Femur (tissue), 1 donor: ENCODE measurements around the gene LGALS12.
"Not testable (repeated sequence)": the region's sequence is repeated elsewhere in the genome, so short reads cannot be mapped to it uniquely, and the experiment has no call there.

Experiments used
- DNase-seq: peaks from one replicate; pipeline ENCODE4 v3.0.0-alpha.2; 2017

Gene LGALS12

DNA sequence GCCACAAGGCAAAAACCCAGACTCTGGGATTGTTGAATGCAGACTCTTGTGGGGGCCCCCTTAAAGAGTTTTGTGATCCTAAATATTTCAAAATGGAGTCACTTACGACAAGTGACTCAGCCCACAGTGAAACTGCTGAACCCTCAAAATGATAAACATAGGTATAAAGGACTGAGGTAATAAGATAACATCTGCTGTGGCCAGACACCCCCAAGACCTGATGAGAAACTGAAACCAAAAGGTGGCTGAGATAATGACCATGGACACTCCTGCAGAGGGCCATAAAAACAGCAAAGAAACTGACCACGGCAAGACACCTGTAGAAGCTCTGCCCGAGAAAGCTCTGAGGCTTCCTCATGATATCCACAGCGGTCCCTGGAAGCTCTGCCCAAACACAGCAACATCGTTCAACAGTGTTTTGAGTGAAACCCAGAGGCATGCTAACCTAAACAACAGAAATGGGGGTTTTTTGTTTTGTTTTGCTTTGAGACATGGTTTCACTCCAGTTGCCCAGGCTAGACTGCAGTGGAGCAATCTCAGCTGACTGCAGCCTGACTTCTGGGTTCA lies 29.1 kb downstream of the LGALS12 start:
- no peak for DNase-seq

GRCh38 chr11:63535734-63536133 lies 29.9 kb downstream of the LGALS12 start:
- no peak for DNase-seq

DNA sequence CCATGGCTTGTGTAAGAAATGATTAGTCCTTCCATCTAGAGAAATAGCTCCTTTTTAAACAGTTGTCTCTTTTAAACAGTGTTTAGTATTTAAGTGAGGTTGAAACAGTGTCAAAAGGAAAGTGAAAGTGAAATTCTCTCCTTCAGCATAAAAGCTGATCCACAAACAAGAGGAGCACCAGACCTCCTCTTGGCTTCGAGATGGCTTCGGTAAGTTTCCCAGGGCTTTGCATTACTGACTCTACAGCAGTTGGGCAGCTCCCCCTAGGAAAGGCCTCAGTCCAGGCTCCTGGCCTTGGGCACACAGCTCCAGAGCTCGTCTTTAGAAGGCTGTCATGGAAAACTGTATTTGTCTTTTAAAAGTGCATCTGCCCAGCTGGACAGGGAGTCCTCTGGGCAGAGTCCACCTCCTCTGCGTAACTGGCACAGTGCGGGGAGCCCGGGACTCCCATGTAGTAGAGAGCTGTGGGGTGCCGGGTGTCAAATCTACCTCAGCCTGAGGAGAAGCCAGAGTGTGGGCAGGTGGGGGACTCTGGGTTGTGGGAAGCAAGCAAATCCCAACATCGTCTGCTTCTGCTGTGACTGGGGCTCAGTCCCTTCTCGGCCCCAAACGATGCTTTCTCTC lies 30.9 kb downstream of the LGALS12 start, which contains the start of gene PLAAT4:
Gene PLAAT4, plus strand, starts transcription at position 140 of the 624 bp plus-strand sequence. Its CDS starts 61 bp downstream, at position 201.
- peak; percentile 75 for DNase-seq

DNA sequence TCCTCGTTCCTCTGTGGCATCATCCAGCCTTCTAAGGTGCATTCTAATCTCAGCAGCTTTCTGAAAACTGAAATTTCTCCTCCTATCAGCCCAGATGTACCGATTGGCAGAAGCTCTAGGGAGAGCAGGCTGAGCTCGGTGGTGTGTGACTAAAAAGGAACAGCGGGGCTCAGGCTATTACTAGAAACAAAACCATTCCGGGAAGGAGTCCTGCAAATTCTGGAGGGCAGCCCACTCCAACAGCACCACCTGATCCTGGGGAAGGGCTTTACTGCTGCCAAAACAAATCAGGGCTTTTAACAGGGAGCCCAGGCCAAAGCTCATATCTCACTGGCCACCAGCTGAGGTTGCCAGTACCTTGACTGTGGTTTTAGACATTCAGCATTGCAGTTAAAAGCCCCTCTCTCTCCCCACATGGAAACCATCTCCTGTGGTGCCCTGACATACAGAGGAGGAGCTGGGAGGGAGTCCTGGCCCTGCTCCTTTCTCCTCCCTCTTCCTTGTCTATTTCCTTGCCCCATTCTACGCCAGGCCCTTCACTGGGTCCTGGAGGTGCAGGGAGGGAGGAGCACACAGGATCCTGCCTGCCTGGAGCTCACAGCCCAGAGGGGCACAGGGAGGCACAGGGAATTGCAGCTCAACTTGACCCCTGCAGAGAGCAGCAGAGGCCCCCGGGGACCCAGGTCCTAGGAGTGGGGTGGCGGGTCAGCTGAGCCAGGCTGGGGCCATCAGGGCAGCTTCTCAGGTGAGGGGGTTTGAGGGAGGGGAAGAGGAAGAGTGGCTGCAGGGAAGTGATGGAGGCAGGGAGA lies 31.6 kb downstream of the LGALS12 start:
- DNase-seq = peak; percentile 72

GRCh38 chr11:63542506-63542905 lies 36.6 kb downstream of the LGALS12 start:
- not testable (repeated sequence) for DNase-seq

- DNase-seq = no peak
These were observed 37.8 kb downstream of the LGALS12 start for GRCh38 chr11:63543711-63544110.

GRCh38 chr11:63547061-63547460 lies 41.2 kb downstream of the LGALS12 start:
- DNase-seq = no peak

GRCh38 chr11:63548178-63548577 lies 42.3 kb downstream of the LGALS12 start:
- no peak for DNase-seq

- no peak for DNase-seq
These were observed 43.5 kb downstream of the LGALS12 start for GRCh38 chr11:63549411-63549810.

- DNase-seq = not testable (repeated sequence)
These were observed 44.3 kb downstream of the LGALS12 start for GRCh38 chr11:63550156-63550700.

- peak; percentile 47 for DNase-seq
These were observed 45.4 kb downstream of the LGALS12 start for GRCh38 chr11:63551091-63551888.

- no peak for DNase-seq
These were observed 46.0 kb downstream of the LGALS12 start for GRCh38 chr11:63551889-63552266.

DNA sequence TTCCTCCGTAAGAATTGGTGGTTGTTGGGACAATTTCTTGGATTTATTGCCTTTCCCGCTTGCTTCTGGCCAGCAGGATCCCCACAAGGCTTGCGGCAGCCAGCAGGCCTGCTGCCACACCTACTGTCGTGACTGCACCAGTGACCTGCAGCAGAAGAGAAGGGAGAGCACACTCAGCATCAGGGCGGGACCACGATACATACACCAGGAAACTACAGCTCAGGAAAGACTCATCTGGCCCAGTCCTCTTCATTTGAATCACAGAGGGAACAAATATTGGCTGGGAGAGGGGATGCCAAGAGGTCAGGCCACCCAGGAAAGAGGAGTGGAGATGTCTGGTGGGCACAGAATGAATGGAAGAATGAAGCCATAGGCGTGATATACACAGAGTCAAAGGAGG lies 47.0 kb downstream of the LGALS12 start:
- DNase-seq = no peak

DNA sequence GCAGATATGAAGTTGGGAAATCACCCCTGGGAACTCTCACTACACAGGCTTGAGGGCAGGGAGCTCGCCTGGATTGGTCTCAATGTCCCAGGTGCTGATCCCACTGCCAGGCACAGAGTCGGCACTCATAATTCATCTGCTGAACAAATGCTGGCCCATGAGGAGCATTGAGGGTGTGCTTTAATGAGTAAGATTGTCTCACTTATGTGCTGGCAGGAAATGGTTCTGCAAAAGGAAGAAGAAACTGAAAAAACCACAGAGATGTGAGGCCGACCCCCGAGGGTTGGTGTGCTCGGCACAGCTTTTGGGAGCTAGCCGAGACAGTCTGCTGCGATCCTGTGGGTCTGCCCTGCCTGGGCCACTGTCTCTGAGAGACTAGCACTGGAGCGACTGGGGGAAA lies 47.9 kb downstream of the LGALS12 start:
- no peak for DNase-seq

DNA sequence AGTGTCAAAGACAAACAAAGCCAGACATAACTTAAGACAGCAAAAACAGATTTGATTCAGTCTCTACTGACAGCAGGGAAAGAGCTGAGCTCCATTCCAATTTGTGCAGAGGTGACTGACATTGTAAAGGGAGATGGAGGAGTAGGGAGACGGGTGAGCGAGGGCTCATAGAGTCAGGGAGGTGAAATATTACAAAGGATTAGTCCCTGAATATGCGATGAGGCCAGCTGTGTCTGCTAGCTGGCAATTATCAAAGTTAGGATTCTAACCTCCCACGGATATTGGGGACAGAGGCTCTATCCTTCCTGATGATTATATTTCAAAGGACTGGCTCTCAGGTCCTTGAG lies 49.0 kb downstream of the LGALS12 start:
- DNase-seq = no peak

DNA sequence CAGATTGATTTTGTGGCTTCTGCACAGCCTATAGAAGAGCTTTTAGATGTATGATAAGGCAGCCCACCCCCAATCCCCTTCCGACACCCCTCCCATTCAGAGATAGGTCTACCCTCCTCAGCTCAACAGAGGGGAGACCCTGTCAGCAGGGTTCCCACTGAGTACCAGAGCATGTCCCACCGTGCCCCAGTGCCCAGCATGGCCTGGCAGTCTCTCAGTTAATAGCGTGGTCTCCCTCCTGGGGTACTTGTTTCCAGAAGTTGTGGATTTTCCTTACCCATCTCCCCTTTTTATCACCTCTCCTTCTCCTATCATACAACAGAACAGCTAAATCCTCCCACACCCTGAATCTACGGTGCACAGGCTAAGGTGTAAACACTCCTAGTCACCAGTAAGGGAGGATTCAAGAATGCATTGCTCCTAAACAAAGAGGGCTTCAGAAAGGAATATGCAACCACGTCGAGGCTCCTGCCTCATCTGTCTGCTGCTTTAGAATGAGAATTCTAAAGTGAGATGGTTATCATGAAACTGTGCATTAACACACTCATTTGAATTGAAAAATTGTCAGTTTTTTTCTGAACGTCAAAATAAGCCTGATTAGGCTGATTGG lies 50.6 kb downstream of the LGALS12 start:
- no peak for DNase-seq

DNA sequence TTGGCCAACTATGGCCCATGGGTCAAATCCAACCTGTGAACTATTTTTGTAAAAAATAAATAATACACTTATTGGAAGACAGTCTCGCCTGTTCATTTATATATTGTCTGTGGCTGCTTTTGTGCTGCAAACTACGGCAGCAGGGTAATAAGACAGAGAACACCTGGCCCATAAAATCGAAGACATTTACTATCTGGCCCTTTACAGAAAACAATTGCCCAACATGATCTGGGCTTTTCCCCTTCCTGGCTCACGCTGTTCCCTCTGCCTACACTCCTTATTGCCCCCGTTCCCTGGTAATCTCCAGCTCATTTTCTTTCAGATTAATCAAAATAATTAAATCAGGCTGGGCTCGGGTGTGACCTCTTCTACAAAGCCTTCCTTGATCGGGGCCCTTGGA lies 51.7 kb downstream of the LGALS12 start:
- no peak for DNase-seq

DNA sequence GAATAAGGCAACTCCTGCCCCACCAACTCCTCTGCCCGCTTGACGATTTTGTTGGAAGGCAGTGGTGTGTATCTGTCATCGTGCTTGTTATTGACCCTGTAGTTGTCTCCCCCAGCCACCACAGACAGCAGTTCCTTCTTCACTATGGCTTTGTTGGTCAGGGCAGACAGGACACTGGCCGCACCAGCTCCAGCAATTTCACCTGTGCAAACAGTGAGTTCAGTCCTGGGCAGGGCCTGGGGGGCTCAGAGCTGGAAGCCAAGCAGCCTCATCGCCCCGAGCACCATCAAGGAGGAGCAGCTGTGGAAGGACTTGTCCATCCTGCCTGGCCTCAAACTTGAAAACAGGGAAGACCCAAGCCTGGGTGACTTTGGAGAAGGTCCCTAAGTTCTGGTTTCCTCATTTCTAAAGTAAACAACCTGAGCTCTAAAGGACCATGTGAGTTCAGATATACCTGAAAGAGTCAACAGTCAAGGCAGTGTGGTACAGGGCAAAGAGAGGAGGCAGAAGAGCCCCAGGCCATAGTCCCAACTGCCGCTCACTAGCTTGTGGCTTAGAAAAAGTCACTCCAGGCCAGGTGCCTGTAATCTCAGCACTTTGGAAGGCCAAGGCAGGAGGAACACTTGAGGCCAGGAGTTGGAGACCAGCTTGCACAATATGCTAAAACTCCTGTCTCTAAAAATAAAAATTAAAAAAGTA lies 52.7 kb downstream of the LGALS12 start:
- no peak for DNase-seq

- peak; percentile 60 for DNase-seq
These were observed 54.8 kb downstream of the LGALS12 start for GRCh38 chr11:63560506-63561180.

DNA sequence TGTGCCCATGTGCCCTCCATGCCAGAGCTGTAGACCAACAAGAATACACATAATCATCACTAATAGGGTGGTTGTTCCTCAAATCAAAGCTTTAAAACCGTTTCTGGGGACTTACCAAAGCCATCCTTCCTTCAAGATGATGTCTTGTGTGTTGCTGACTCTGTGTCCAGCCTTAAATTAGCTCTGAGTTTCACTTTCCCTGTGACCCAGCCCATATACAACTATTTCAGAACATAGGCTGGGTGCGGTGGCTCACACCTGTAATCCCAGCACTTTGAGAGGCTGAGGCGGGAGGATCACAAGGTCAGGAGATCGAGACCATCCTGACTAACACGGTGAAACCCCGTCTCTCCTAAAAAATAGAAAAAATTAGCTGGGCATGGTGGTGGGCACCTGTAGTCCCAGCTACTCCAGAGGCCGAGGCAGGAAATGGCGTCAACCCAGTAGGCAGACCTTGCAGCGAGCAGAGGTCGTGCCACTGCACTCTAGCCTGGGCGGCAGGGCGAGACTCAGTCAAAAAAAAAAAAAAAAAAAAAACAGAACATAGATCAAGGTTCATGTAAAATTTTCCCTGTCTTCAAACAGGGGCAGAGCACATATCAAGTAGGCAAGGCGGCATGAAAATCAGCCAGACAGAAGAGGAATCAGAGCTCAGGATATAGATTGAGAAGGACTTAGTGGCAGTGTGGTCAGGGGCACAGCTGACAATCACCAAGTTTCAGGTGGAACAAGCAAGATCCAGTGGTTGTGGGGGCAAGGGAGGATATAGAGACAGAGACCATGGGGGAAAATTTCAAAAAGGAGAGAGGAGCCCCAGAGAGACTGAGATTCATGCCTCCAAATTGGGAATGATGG lies 57.5 kb downstream of the LGALS12 start, which contains the start of gene PLAAT2:
Gene PLAAT2, minus strand, starts transcription at position 179 of the 855 bp plus-strand sequence. Its CDS starts 55 bp downstream, at position 124.
- no peak for DNase-seq
